ENCODE results near the gene ELOB.

DNA sequence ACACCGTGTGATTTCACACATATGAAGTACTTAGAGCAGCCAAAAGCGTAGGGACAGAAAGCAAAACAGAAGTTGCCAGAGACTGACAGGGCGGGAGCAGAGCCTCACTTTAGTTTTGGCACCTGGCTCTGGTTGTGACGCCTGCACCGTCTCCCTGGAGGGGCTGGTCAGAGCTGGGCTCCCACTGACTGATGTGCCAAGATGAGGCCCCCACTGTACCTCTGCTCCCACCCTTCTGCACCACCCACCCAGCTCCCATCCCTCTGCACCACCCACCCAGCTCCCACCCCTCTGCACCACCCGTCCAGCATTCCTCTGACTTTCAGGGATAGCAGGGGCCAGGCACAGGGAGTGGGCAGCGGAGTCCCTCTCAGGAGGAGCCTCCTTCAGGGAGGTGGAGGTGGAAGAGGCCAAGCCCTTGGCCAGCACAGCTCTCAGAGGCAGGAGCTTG lies 36.7 kb upstream of the ELOB start:
- TF ChIP-seq, protein P1, sequence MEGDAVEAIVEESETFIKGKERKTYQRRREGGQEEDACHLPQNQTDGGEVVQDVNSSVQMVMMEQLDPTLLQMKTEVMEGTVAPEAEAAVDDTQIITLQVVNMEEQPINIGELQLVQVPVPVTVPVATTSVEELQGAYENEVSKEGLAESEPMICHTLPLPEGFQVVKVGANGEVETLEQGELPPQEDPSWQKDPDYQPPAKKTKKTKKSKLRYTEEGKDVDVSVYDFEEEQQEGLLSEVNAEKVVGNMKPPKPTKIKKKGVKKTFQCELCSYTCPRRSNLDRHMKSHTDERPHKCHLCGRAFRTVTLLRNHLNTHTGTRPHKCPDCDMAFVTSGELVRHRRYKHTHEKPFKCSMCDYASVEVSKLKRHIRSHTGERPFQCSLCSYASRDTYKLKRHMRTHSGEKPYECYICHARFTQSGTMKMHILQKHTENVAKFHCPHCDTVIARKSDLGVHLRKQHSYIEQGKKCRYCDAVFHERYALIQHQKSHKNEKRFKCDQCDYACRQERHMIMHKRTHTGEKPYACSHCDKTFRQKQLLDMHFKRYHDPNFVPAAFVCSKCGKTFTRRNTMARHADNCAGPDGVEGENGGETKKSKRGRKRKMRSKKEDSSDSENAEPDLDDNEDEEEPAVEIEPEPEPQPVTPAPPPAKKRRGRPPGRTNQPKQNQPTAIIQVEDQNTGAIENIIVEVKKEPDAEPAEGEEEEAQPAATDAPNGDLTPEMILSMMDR (conservative IDR thresholded peaks at IDR 0.05 in 1 of 2, IDR thresholded peaks at IDR 0.05 in 1 of 2; ENCODE audit: low read depth in 1 of 2, low read length in 2 of 2) = no peak
- no peak for TF ChIP-seq EZH2 (IDR thresholded peaks at IDR 0.05; ENCODE audit: low read length, missing control alignments)

Measured in fibroblast of lung (primary cell).